ENCODE data around the gene YOD1. TPM values are rescaled to one million over a fixed set of nuclear protein-coding genes. Genes with fewer than 3 reads are reported as not detected.

Gene YOD1
- total and polyA plus RNA-seq, 2 donors (not counting 1 experiment from before 2014, with no cell fraction given), result 3.0 to 5.6 TPM

DNA sequence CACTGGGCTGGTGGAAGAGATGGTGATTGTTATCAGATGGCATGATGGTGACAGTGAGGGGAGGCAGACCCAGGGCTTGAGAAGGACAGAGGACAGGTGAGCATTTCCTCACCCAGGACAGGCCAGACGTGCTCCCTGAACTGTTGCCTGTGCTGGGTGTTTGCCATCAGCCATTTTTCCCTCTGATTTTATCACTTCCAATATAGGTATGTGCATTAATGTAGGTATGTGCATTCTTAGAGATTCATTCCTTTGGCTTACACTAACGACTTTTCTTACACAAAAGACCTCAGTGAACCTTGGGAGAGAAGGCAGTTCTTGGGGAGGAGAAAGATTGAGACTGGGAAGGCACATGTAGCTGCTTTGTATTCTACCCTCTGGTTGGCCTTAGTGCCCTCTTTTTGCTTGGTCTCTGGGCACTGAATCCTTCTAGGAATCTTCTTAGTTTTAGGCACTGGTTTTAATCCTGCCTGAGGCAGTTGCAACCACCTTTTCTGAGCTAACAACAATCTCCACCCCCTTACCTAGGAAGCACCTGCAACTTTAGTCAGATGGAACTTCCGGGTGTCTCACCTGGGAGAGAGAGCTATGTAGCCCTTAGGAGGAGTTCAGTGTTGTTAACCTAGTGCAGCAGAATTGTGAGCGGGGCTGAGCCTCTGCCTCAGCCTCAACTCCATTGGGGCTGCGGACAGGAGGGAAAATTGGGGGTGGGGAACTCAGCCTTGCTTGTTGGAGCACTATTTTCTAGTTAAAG is 49.3 kb downstream of the YOD1 start:
- H3K4me3 ChIP-seq (replicated peaks in 1 of 4; ENCODE audit: control extremely low read depth in 1 of 4, insufficient read depth in 1 of 4, low read depth in 3 of 4, low read length in 4 of 4), result no peak overlapping the region
- no peaks in the 10 kb centered on the region for H3K36me3 ChIP-seq (ENCODE audit: control insufficient read depth, insufficient read depth, low read length)
- no peaks in the 10 kb centered on the region for H3K4me1 ChIP-seq (ENCODE audit: control insufficient read depth, extremely low read depth, insufficient read depth, low read length)
- H4K20me1 ChIP-seq (ENCODE audit: control insufficient read depth, extremely low read depth, insufficient read depth, low read length), result no peaks in the 10 kb centered on the region
- H3K79me2 ChIP-seq (ENCODE audit: control insufficient read depth, insufficient read depth, low read length), result no peaks in the 10 kb centered on the region
- no peak for DNase-seq (ENCODE audit: low read depth in 2 of 2)
- no peak overlapping the region for H3K4me2 ChIP-seq (ENCODE audit: extremely low read depth, insufficient read depth, low read length)
- no peak overlapping the region for H3K9ac ChIP-seq (ENCODE audit: insufficient read depth, low read length)
- H3K27ac ChIP-seq (ENCODE audit: insufficient read depth, low read length), result no peak overlapping the region
- TF ChIP-seq EZH2 (IDR thresholded peaks at IDR 0.05; ENCODE audit: low read length, missing control alignments), result no peak
- TF ChIP-seq, protein P1, sequence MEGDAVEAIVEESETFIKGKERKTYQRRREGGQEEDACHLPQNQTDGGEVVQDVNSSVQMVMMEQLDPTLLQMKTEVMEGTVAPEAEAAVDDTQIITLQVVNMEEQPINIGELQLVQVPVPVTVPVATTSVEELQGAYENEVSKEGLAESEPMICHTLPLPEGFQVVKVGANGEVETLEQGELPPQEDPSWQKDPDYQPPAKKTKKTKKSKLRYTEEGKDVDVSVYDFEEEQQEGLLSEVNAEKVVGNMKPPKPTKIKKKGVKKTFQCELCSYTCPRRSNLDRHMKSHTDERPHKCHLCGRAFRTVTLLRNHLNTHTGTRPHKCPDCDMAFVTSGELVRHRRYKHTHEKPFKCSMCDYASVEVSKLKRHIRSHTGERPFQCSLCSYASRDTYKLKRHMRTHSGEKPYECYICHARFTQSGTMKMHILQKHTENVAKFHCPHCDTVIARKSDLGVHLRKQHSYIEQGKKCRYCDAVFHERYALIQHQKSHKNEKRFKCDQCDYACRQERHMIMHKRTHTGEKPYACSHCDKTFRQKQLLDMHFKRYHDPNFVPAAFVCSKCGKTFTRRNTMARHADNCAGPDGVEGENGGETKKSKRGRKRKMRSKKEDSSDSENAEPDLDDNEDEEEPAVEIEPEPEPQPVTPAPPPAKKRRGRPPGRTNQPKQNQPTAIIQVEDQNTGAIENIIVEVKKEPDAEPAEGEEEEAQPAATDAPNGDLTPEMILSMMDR (conservative IDR thresholded peaks at IDR 0.05 in 1 of 2, IDR thresholded peaks at IDR 0.05 in 1 of 2; ENCODE audit: low read depth in 1 of 2, low read length in 2 of 2), result no peak
- no peaks in the 10 kb centered on the region for H3K9me3 ChIP-seq (ENCODE audit: control insufficient read depth, insufficient read depth, low read depth, low read length)
- H3K27me3 ChIP-seq (ENCODE audit: control insufficient read depth, insufficient read depth, low read length), result no peaks in the 10 kb centered on the region
- no peak overlapping the region for H2AFZ ChIP-seq (ENCODE audit: low read length)

DNA sequence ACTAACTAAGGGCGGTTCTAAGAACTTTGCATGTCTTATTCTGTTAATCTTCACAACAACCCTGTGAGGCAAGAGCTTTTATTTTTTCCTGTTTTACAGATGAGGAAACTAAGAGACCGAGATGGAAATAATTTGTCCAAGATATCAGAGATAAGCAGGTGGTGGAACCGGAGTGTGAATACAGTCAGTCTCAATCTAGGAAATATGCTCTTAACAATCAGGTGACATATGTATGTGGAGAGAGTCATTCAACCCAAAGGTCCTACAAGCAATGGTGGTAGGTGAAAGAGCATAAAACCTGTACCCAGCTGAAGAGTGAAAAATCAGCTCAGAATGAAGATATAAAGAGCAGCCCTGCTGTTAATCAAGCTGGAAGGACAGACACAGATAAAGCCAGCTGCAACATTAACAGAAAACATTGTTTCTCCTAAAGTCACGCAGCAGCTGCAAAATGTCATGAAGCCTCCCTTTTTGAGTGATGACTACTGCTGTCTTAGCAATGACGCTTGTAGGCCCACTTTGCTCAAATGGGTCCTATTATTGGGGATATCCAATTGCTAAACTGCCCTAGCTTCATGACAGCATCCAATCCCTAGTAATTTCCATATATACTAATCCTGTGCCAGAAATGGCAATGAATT is 50.2 kb downstream of the YOD1 start:
- Histone ChIP-seq H3K4me3 (replicated peaks in 1 of 4; ENCODE audit: control extremely low read depth in 1 of 4, insufficient read depth in 1 of 4, low read depth in 3 of 4, low read length in 4 of 4) (no peak overlapping the region), H3K79me2 (ENCODE audit: control insufficient read depth, insufficient read depth, low read length) (no peaks in the 10 kb centered on the region), H2AFZ (ENCODE audit: low read length) (no peak overlapping the region), H3K27ac (ENCODE audit: insufficient read depth, low read length) (no peak overlapping the region), H4K20me1 (ENCODE audit: control insufficient read depth, extremely low read depth, insufficient read depth, low read length) (no peaks in the 10 kb centered on the region), H3K36me3 (ENCODE audit: control insufficient read depth, insufficient read depth, low read length) (no peaks in the 10 kb centered on the region), H3K27me3 (ENCODE audit: control insufficient read depth, insufficient read depth, low read length) (no peaks in the 10 kb centered on the region), H3K9me3 (ENCODE audit: control insufficient read depth, insufficient read depth, low read depth, low read length) (no peaks in the 10 kb centered on the region), H3K9ac (ENCODE audit: insufficient read depth, low read length) (no peak overlapping the region), H3K4me2 (ENCODE audit: extremely low read depth, insufficient read depth, low read length) (no peak overlapping the region), H3K4me1 (ENCODE audit: control insufficient read depth, extremely low read depth, insufficient read depth, low read length) (no peaks in the 10 kb centered on the region)
- no peak for TF ChIP-seq EZH2 (IDR thresholded peaks at IDR 0.05; ENCODE audit: low read length, missing control alignments)
- TF ChIP-seq, protein P1 (conservative IDR thresholded peaks at IDR 0.05 in 1 of 2, IDR thresholded peaks at IDR 0.05 in 1 of 2; ENCODE audit: low read depth in 1 of 2, low read length in 2 of 2), result no peak
- no peak for DNase-seq (ENCODE audit: low read depth in 2 of 2)

DNA sequence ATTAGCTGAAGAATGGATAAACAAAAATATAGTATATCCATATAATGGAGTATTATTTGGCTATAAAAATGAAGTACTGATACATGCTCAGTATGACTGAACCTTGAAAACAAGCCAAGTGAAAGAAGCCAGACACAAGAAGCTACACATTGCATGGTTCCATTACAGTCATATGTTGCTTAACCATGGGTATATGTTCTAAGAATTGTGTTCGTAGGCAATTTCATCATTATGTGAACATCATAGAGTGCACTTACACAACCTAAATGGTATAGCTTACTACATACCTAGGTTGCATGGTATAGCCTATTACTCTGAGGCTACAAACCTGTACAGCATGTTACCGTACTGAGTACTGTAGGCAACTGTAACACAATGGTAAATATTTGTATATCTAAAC is 52.2 kb downstream of the YOD1 start:
- Histone ChIP-seq H3K9me3 (ENCODE audit: control insufficient read depth, insufficient read depth, low read depth, low read length) (no peaks in the 10 kb centered on the region), H4K20me1 (ENCODE audit: control insufficient read depth, extremely low read depth, insufficient read depth, low read length) (no peaks in the 10 kb centered on the region), H3K36me3 (ENCODE audit: control insufficient read depth, insufficient read depth, low read length) (no peaks in the 10 kb centered on the region), H3K4me1 (ENCODE audit: control insufficient read depth, extremely low read depth, insufficient read depth, low read length) (no peaks in the 10 kb centered on the region), H3K4me2 (ENCODE audit: extremely low read depth, insufficient read depth, low read length) (no peak overlapping the region), H3K27ac (ENCODE audit: insufficient read depth, low read length) (no peak overlapping the region), H2AFZ (ENCODE audit: low read length) (no peak overlapping the region), H3K27me3 (ENCODE audit: control insufficient read depth, insufficient read depth, low read length) (no peaks in the 10 kb centered on the region), H3K9ac (ENCODE audit: insufficient read depth, low read length) (no peak overlapping the region), H3K4me3 (replicated peaks in 1 of 4; ENCODE audit: control extremely low read depth in 1 of 4, insufficient read depth in 1 of 4, low read depth in 3 of 4, low read length in 4 of 4) (no peak overlapping the region), H3K79me2 (ENCODE audit: control insufficient read depth, insufficient read depth, low read length) (no peaks in the 10 kb centered on the region)
- no peak for DNase-seq (ENCODE audit: low read depth in 2 of 2)
- TF ChIP-seq EZH2 (IDR thresholded peaks at IDR 0.05; ENCODE audit: low read length, missing control alignments), result no peak
- TF ChIP-seq, protein P1 (conservative IDR thresholded peaks at IDR 0.05 in 1 of 2, IDR thresholded peaks at IDR 0.05 in 1 of 2; ENCODE audit: low read depth in 1 of 2, low read length in 2 of 2), result no peak

Measured in fibroblast of lung (primary cell).